Neural cell (in vitro differentiated cells): ENCODE measurements around the gene GPER1. TPM values are rescaled to one million over a fixed set of nuclear protein-coding genes. Genes with fewer than 3 reads are reported as not detected.

Source experiments
- H2AFZ ChIP-seq: fragments of 200-600, 300-800 bp; sonication (generic), shearing (Covaris generic); 2 replicates; pipeline ENCODE4 v1.6.0; 2014; ENCODE audit warnings: low read depth, mild to moderate bottlenecking, antibody characterized with exemption, low read length, moderate library complexity
- H3F3A ChIP-seq: fragments of 200-600 bp; shearing (Covaris generic); 2 replicates; pipeline ENCODE4 v1.6.1; 2016; ENCODE audit warnings: mild to moderate bottlenecking, moderate library complexity, mixed read lengths, antibody characterized with exemption, low read length; ENCODE audit not compliant: insufficient read depth, poor library complexity, severe bottlenecking
- H3K27ac ChIP-seq: fragments of 200-600, 300-800 bp; sonication (generic), shearing (Covaris generic); 2 replicates; pipeline ENCODE4 v1.5.1; 2014; ENCODE audit warnings: mild to moderate bottlenecking, low read length, moderate library complexity
- H3K27me3 ChIP-seq: fragments of 300-800, 200-600 bp; sonication (generic), shearing (Covaris generic); 2 replicates; pipeline ENCODE4 v1.6.0; 2014; ENCODE audit warnings: mild to moderate bottlenecking, low read depth, low read length, moderate library complexity; ENCODE audit not compliant: insufficient read depth
- H3K36me3 ChIP-seq: fragments of 300-800, 200-600 bp; sonication (generic), shearing (Covaris generic); 2 replicates; pipeline ENCODE4 v1.5.1; 2014; ENCODE audit warnings: mild to moderate bottlenecking, antibody characterized with exemption, low read length, moderate library complexity; ENCODE audit not compliant: insufficient read depth
- H3K4me2 ChIP-seq: fragments of 300-800, 200-600 bp; sonication (generic), shearing (Covaris generic); 2 replicates; pipeline ENCODE4 v1.6.0; 2014; ENCODE audit warnings: mild to moderate bottlenecking, low read length
- H3K4me3 ChIP-seq: fragments of 300-800, 200-600 bp; sonication (generic), shearing (Covaris generic); 2 replicates; pipeline ENCODE4 v1.5.1; 2014; ENCODE audit warnings: mild to moderate bottlenecking, low read length, moderate library complexity
- H3K79me2 ChIP-seq: fragments of 200-600 bp; shearing (Covaris generic); replicated peaks from 2 replicates; pipeline ENCODE4 v1.6.0; 2014; ENCODE audit warnings: mild to moderate bottlenecking, low read length, moderate library complexity; ENCODE audit not compliant: insufficient read depth
- H3K9ac ChIP-seq: fragments of 300-800, 200-600 bp; sonication (generic), shearing (Covaris generic); 2 replicates; pipeline ENCODE4 v1.6.1; 2016; ENCODE audit warnings: mild to moderate bottlenecking, low read length, mixed read lengths
- H3K9me2 ChIP-seq: fragments of 200-600 bp; shearing (Covaris generic); 2 replicates; pipeline ENCODE4 v1.6.1; 2016; ENCODE audit warnings: mild to moderate bottlenecking, low read length, mixed read lengths; ENCODE audit not compliant: insufficient read depth
- H3K9me3 ChIP-seq: fragments of 200-600, 300-800 bp; sonication (generic), shearing (Covaris generic); 2 replicates; pipeline ENCODE4 v1.6.1; 2016; ENCODE audit warnings: mild to moderate bottlenecking, mixed run types, low read length, moderate library complexity, mixed read lengths
- H4K20me1 ChIP-seq: fragments of 200-600 bp; shearing (Covaris generic); 2 replicates; pipeline ENCODE4 v1.6.1; 2016; ENCODE audit warnings: mild to moderate bottlenecking, mixed run types; ENCODE audit not compliant: insufficient read depth
- CTCF ChIP-seq: fragments of 450-650 bp; IDR thresholded peaks from 2 replicates; pipeline ENCODE4 v1.5.1; 2014; ENCODE audit warnings: antibody characterized with exemption, mild to moderate bottlenecking, moderate library complexity; ENCODE audit not compliant: poor library complexity, severe bottlenecking
- EP300 ChIP-seq: fragments of 450-650 bp; conservative IDR thresholded peaks from 2 replicates; pipeline ENCODE4 v1.6.1; 2014; ENCODE audit warnings: antibody characterized with exemption, mild to moderate bottlenecking, moderate library complexity; ENCODE audit not compliant: poor library complexity, severe bottlenecking
- EZH2 ChIP-seq: fragments of 200-600, 300-800 bp; shearing (Covaris generic), sonication (generic); IDR thresholded peaks from 2 replicates; pipeline ENCODE4 v1.6.1; 2014; ENCODE audit warnings: antibody characterized with exemption, low read length, borderline replicate concordance, mild to moderate bottlenecking; ENCODE audit not compliant: insufficient read depth, poor library complexity, severe bottlenecking
- MXI1 ChIP-seq: fragments of 450-650 bp; conservative IDR thresholded peaks from 2 replicates; pipeline ENCODE4 v1.6.1; 2014; ENCODE audit warnings: antibody characterized with exemption, mild to moderate bottlenecking; ENCODE audit not compliant: poor library complexity, severe bottlenecking
- POLR2AphosphoS5 ChIP-seq: IDR thresholded peaks from 2 replicates; pipeline ENCODE4 v1.6.1; 2012
- RAD21 ChIP-seq: fragments of 450-650 bp; conservative IDR thresholded peaks from 2 replicates; pipeline ENCODE4 v1.6.1; 2014; ENCODE audit warnings: antibody characterized with exemption, mild to moderate bottlenecking, moderate library complexity
- REST ChIP-seq: IDR thresholded peaks from 2 replicates; pipeline ENCODE4 v1.6.1; 2012; ENCODE audit warnings: borderline replicate concordance
- SMC3 ChIP-seq: fragments of 450-650 bp; conservative IDR thresholded peaks from 2 replicates; pipeline ENCODE4 v1.6.1; 2014; ENCODE audit warnings: antibody characterized with exemption, mild to moderate bottlenecking, moderate library complexity; ENCODE audit not compliant: poor library complexity
- TAF1 ChIP-seq: IDR thresholded peaks from 2 replicates; pipeline ENCODE4 v1.6.1; 2012; ENCODE audit warnings: low read depth
- polyA plus RNA-seq: library from polyadenylated mRNA; depleted of rRNA; stranded (reverse); fragments of >200 nt; gene quantifications from 2 replicates; pipeline ENCODE4 v1.2.3, GENCODE V29; 2014

GPER1 gene
- polyA plus RNA-seq, 1 donor from 2014 or later, result not detected

- no peaks in the 10 kb centered on the region for H3K79me2 ChIP-seq
These were observed 18.3 kb downstream of the GPER1 start for GRCh38 chr7:1106063-1106792.

More at GRCh38 chr7:1106063-1106792, 18.3 kb downstream of the GPER1 start:
- Histone ChIP-seq H3K4me2 (no peak overlapping the region), H2AFZ (no peak overlapping the region), H3K9ac (no peak overlapping the region), H3K27ac (no peak overlapping the region), H3K36me3 (no peaks in the 10 kb centered on the region), H3K27me3 (no peaks in the 10 kb centered on the region), H3K9me3 (no peaks in the 10 kb centered on the region), H3K9me2 (no peaks in the 10 kb centered on the region), H4K20me1 (no peaks in the 10 kb centered on the region), H3K4me3 (no peak overlapping the region), H3F3A (no peaks in the 10 kb centered on the region)
- TF ChIP-seq RAD21, result no peak
- TF ChIP-seq CTCF, result no peak
- no peak for TF ChIP-seq MXI1
- no peak for TF ChIP-seq EZH2
- no peak for TF ChIP-seq REST
- TF ChIP-seq SMC3, result no peak
- TF ChIP-seq POLR2AphosphoS5, result no peak
- no peak for TF ChIP-seq TAF1
- no peak for TF ChIP-seq EP300
